Skeletal muscle satellite cell (primary cell): ENCODE results near the gene RRP1. TPM values are rescaled to one million over a fixed set of nuclear protein-coding genes. Genes with fewer than 3 reads are reported as not detected.

Source experiments
- H3K27me3 ChIP-seq: 2 replicates; pipeline ENCODE4 v1.7.0; 2013; ENCODE audit warnings: low read length; ENCODE audit not compliant: control insufficient read depth, insufficient read depth
- H3K36me3 ChIP-seq: 2 replicates; pipeline ENCODE4 v1.7.0; 2013; ENCODE audit warnings: mild to moderate bottlenecking, control low read depth, low read length; ENCODE audit not compliant: insufficient read depth
- H3K4me1 ChIP-seq: 2 replicates; pipeline ENCODE4 v1.7.0; 2013; ENCODE audit warnings: low read length; ENCODE audit not compliant: control insufficient read depth, insufficient read depth
- H3K4me2 ChIP-seq: 2 replicates; pipeline ENCODE4 v1.7.0; 2013; ENCODE audit warnings: mild to moderate bottlenecking, low read length
- H3K4me3 ChIP-seq: 2 replicates; pipeline ENCODE4 v1.7.0; 2013; ENCODE audit warnings: low read length
- H3K9ac ChIP-seq: 2 replicates; pipeline ENCODE4 v1.7.0; 2013; ENCODE audit warnings: mild to moderate bottlenecking, low read depth, low read length, moderate library complexity
- H3K9me3 ChIP-seq: replicated peaks from 2 replicates; pipeline ENCODE4 v1.7.0; 2013; ENCODE audit warnings: mild to moderate bottlenecking, control low read depth, low read length
- total RNA-seq: library from RNA; depleted of rRNA; stranded (reverse); fragments of >200 nt; gene quantifications from 2 replicates; pipeline ENCODE4 v1.2.3, GENCODE V29; 2012; rRNA removed

Gene RRP1
- total RNA-seq, result 28.9 and 30.4 TPM in 2 replicates

GRCh38 chr21:43789276-43790009 lies at the start of gene RRP1:
RRP1 (plus strand) TSS chr21:43789577; CDS start chr21:43789630, 53 bp downstream.
- peaks cover 13% of the 10 kb centered on the region for H3K4me1 ChIP-seq
- H3K36me3 ChIP-seq, result peaks cover 28% of the 10 kb centered on the region
- H3K4me2 ChIP-seq, result peak within 1 kb of the TSS; percentile 91
- H3K4me3 ChIP-seq, result peak within 1 kb of the TSS; percentile 100
- peak within 1 kb of the TSS; percentile 91 for H3K9ac ChIP-seq
- no peaks in the 10 kb centered on the region for H3K27me3 ChIP-seq
- no peaks in the 10 kb centered on the region for H3K9me3 ChIP-seq

GRCh38 chr21:43739621-43740435 lies 49.5 kb upstream of the RRP1 start:
- no peak overlapping the region for H3K4me2 ChIP-seq
- no peak overlapping the region for H3K9ac ChIP-seq

GRCh38 chr21:43740497-43741156 lies 48.8 kb upstream of the RRP1 start:
- Histone ChIP-seq H3K4me1 (no peaks in the 10 kb centered on the region), H3K36me3 (peaks cover 30% of the 10 kb centered on the region), H3K9me3 (no peaks in the 10 kb centered on the region), H3K9ac (no peak overlapping the region), H3K4me2 (no peak overlapping the region), H3K4me3 (no peak overlapping the region), H3K27me3 (no peaks in the 10 kb centered on the region)

More at GRCh38 chr21:43739621-43740435, 49.5 kb upstream of the RRP1 start:
- Histone ChIP-seq H3K4me3 (no peak overlapping the region), H3K4me1 (peaks cover 6% of the 10 kb centered on the region), H3K9me3 (no peaks in the 10 kb centered on the region), H3K36me3 (peaks cover 28% of the 10 kb centered on the region), H3K27me3 (no peaks in the 10 kb centered on the region)

- Histone ChIP-seq H3K4me1 (no peaks in the 10 kb centered on the region), H3K36me3 (peaks cover 31% of the 10 kb centered on the region), H3K27me3 (no peaks in the 10 kb centered on the region), H3K9me3 (no peaks in the 10 kb centered on the region), H3K4me3 (no peak overlapping the region), H3K9ac (no peak overlapping the region), H3K4me2 (no peak overlapping the region)
Observed at GRCh38 chr21:43741423-43742096, 47.8 kb upstream of the RRP1 start.

- no peaks in the 10 kb centered on the region for H3K9me3 ChIP-seq
- H3K27me3 ChIP-seq, result no peaks in the 10 kb centered on the region
- peaks cover 34% of the 10 kb centered on the region for H3K36me3 ChIP-seq
- H3K9ac ChIP-seq, result no peak overlapping the region
- H3K4me1 ChIP-seq, result no peaks in the 10 kb centered on the region
- H3K4me3 ChIP-seq, result no peak overlapping the region
- H3K4me2 ChIP-seq, result no peak overlapping the region
Observed at GRCh38 chr21:43743947-43744346, 45.4 kb upstream of the RRP1 start.

- no peaks in the 10 kb centered on the region for H3K27me3 ChIP-seq
- no peaks in the 10 kb centered on the region for H3K9me3 ChIP-seq
- H3K4me1 ChIP-seq, result no peaks in the 10 kb centered on the region
- no peak overlapping the region for H3K9ac ChIP-seq
- peaks cover 40% of the 10 kb centered on the region for H3K36me3 ChIP-seq
- H3K4me3 ChIP-seq, result no peak overlapping the region
- no peak overlapping the region for H3K4me2 ChIP-seq
Observed at GRCh38 chr21:43744725-43745124, 44.7 kb upstream of the RRP1 start.

- no peaks in the 10 kb centered on the region for H3K4me1 ChIP-seq
- H3K27me3 ChIP-seq, result no peaks in the 10 kb centered on the region
- H3K4me2 ChIP-seq, result no peak overlapping the region
- H3K9me3 ChIP-seq, result no peaks in the 10 kb centered on the region
- H3K4me3 ChIP-seq, result no peak overlapping the region
- peaks cover 52% of the 10 kb centered on the region for H3K36me3 ChIP-seq
- H3K9ac ChIP-seq, result no peak overlapping the region
Observed at GRCh38 chr21:43745772-43746517, 43.4 kb upstream of the RRP1 start.

GRCh38 chr21:43748622-43749021 lies 40.8 kb upstream of the RRP1 start:
- Histone ChIP-seq H3K36me3 (peaks cover 70% of the 10 kb centered on the region), H3K4me3 (no peak overlapping the region), H3K9me3 (no peaks in the 10 kb centered on the region), H3K27me3 (no peaks in the 10 kb centered on the region), H3K4me2 (no peak overlapping the region), H3K4me1 (no peaks in the 10 kb centered on the region), H3K9ac (no peak overlapping the region)

- Histone ChIP-seq H3K4me2 (no peak overlapping the region), H3K9ac (no peak overlapping the region), H3K4me3 (no peak overlapping the region), H3K9me3 (no peaks in the 10 kb centered on the region), H3K27me3 (no peaks in the 10 kb centered on the region), H3K36me3 (peaks cover 74% of the 10 kb centered on the region), H3K4me1 (no peaks in the 10 kb centered on the region)
Observed at GRCh38 chr21:43749651-43750262, 39.6 kb upstream of the RRP1 start.

GRCh38 chr21:43750339-43751033 lies 38.9 kb upstream of the RRP1 start:
- Histone ChIP-seq H3K9ac (no peak overlapping the region), H3K36me3 (peaks cover 78% of the 10 kb centered on the region), H3K4me2 (no peak overlapping the region)

More at GRCh38 chr21:43750339-43751033, 38.9 kb upstream of the RRP1 start:
- no peaks in the 10 kb centered on the region for H3K4me1 ChIP-seq
- no peaks in the 10 kb centered on the region for H3K27me3 ChIP-seq
- no peaks in the 10 kb centered on the region for H3K9me3 ChIP-seq
- H3K4me3 ChIP-seq, result no peak overlapping the region
